ENCODE results near the gene ZNF835. TPM values are rescaled to one million over a fixed set of nuclear protein-coding genes. Genes with fewer than 3 reads are reported as not detected.

The ZNF835 gene
- total and polyA plus RNA-seq, 2 of the 13 experiments (the other 11 are each of a cell fraction or from before 2014, with no cell fraction given), result not detected

DNA sequence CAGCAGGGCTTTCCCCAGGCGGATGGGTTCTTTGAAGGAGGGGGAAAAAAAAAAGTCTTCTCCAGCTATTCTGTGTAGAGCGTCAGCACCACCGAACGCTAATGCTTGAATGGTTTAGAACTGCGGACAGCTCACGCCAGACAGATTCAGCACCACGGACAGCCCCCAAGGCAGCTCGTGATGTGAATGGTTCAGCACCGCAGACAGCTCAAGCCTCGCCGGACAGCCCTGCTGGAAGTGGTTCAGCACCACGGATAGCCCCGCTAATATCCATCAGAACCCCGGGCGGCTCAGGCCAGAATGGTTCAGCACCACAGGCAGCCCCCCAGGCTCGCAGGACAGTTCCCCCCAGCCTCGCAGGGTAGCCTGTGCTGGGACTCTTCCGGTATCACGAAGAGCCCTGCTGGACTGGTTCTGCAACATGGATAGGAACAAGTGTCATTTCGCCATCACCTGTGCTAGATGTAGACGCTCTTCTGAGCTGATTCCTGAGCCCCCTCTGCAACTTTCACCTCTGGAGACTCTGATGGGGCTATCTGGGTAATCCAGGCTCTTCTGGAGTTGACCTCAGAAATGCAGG, 33.5 kb downstream of the ZNF835 start (continued):
- TF ChIP-seq, protein P1, sequence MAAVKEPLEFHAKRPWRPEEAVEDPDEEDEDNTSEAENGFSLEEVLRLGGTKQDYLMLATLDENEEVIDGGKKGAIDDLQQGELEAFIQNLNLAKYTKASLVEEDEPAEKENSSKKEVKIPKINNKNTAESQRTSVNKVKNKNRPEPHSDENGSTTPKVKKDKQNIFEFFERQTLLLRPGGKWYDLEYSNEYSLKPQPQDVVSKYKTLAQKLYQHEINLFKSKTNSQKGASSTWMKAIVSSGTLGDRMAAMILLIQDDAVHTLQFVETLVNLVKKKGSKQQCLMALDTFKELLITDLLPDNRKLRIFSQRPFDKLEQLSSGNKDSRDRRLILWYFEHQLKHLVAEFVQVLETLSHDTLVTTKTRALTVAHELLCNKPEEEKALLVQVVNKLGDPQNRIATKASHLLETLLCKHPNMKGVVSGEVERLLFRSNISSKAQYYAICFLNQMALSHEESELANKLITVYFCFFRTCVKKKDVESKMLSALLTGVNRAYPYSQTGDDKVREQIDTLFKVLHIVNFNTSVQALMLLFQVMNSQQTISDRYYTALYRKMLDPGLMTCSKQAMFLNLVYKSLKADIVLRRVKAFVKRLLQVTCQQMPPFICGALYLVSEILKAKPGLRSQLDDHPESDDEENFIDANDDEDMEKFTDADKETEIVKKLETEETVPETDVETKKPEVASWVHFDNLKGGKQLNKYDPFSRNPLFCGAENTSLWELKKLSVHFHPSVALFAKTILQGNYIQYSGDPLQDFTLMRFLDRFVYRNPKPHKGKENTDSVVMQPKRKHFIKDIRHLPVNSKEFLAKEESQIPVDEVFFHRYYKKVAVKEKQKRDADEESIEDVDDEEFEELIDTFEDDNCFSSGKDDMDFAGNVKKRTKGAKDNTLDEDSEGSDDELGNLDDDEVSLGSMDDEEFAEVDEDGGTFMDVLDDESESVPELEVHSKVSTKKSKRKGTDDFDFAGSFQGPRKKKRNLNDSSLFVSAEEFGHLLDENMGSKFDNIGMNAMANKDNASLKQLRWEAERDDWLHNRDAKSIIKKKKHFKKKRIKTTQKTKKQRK (IDR thresholded peaks at IDR 0.05; ENCODE audit: low read length), result no peak
- TF ChIP-seq, protein P2, sequence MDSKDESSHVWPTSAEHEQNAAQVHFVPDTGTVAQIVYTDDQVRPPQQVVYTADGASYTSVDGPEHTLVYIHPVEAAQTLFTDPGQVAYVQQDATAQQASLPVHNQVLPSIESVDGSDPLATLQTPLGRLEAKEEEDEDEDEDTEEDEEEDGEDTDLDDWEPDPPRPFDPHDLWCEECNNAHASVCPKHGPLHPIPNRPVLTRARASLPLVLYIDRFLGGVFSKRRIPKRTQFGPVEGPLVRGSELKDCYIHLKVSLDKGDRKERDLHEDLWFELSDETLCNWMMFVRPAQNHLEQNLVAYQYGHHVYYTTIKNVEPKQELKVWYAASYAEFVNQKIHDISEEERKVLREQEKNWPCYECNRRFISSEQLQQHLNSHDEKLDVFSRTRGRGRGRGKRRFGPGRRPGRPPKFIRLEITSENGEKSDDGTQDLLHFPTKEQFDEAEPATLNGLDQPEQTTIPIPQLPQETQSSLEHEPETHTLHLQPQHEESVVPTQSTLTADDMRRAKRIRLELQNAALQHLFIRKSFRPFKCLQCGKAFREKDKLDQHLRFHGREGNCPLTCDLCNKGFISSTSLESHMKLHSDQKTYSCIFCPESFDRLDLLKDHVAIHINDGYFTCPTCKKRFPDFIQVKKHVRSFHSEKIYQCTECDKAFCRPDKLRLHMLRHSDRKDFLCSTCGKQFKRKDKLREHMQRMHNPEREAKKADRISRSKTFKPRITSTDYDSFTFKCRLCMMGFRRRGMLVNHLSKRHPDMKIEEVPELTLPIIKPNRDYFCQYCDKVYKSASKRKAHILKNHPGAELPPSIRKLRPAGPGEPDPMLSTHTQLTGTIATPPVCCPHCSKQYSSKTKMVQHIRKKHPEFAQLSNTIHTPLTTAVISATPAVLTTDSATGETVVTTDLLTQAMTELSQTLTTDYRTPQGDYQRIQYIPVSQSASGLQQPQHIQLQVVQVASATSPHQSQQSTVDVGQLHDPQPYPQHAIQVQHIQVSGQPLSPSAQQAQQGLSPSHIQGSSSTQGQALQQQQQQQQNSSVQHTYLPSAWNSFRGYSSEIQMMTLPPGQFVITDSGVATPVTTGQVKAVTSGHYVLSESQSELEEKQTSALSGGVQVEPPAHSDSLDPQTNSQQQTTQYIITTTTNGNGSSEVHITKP (CRISPR knock-in tag; IDR thresholded peaks at IDR 0.05; ENCODE audit: low read depth), result peak; percentile 95
- TF ChIP-seq NR3C1 (CRISPR knock-in tag; IDR thresholded peaks at IDR 0.05) (peak; percentile 94), RBM39 (IDR thresholded peaks at IDR 0.05; ENCODE audit: low read depth, low read length, poor library complexity, severe bottlenecking) (no peak), ZNF557 (CRISPR knock-in tag; IDR thresholded peaks at IDR 0.05) (peak; percentile 100), ZNF432 (CRISPR knock-in tag; IDR thresholded peaks at IDR 0.05; ENCODE audit: borderline replicate concordance) (peak; percentile 97; the same call in 1 of the 2 replicates), ZNF460 (CRISPR knock-in tag; IDR thresholded peaks at IDR 0.05; ENCODE audit: borderline replicate concordance) (no peak; the same call in 1 of the 2 replicates), EED (CRISPR knock-in tag; IDR thresholded peaks at IDR 0.05) (peak; percentile 100), IKZF1 (IDR thresholded peaks at IDR 0.05) (no peak), ZNF598 (CRISPR knock-in tag; IDR thresholded peaks at IDR 0.05; ENCODE audit: borderline replicate concordance) (peak; percentile 100), ZNF230 (CRISPR knock-in tag; IDR thresholded peaks at IDR 0.05) (peak; percentile 100), ZNF629 (CRISPR knock-in tag; conservative IDR thresholded peaks at IDR 0.05) (peak; percentile 82), NFE2L1 (CRISPR knock-in tag; IDR thresholded peaks at IDR 0.05; ENCODE audit: borderline replicate concordance) (peak; percentile 97), TRIM24 (CRISPR knock-in tag; IDR thresholded peaks at IDR 0.05) (no peak)
- TF ChIP-seq, protein P3, sequence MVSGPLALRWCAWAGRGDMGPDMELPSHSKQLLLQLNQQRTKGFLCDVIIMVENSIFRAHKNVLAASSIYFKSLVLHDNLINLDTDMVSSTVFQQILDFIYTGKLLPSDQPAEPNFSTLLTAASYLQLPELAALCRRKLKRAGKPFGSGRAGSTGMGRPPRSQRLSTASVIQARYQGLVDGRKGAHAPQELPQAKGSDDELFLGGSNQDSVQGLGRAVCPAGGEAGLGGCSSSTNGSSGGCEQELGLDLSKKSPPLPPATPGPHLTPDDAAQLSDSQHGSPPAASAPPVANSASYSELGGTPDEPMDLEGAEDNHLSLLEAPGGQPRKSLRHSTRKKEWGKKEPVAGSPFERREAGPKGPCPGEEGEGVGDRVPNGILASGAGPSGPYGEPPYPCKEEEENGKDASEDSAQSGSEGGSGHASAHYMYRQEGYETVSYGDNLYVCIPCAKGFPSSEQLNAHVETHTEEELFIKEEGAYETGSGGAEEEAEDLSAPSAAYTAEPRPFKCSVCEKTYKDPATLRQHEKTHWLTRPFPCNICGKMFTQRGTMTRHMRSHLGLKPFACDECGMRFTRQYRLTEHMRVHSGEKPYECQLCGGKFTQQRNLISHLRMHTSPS (CRISPR knock-in tag; IDR thresholded peaks at IDR 0.05; ENCODE audit: low read depth), result peak; percentile 84
- TF ChIP-seq, protein P4, sequence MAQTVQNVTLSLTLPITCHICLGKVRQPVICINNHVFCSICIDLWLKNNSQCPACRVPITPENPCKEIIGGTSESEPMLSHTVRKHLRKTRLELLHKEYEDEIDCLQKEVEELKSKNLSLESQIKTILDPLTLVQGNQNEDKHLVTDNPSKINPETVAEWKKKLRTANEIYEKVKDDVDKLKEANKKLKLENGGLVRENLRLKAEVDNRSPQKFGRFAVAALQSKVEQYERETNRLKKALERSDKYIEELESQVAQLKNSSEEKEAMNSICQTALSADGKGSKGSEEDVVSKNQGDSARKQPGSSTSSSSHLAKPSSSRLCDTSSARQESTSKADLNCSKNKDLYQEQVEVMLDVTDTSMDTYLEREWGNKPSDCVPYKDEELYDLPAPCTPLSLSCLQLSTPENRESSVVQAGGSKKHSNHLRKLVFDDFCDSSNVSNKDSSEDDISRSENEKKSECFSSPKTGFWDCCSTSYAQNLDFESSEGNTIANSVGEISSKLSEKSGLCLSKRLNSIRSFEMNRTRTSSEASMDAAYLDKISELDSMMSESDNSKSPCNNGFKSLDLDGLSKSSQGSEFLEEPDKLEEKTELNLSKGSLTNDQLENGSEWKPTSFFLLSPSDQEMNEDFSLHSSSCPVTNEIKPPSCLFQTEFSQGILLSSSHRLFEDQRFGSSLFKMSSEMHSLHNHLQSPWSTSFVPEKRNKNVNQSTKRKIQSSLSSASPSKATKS (CRISPR knock-in tag; IDR thresholded peaks at IDR 0.05), result peak; percentile 98
